Myocyte (in vitro differentiated cells): Measurements from ENCODE around the gene OCA2. TPM values are rescaled to one million over a fixed set of nuclear protein-coding genes. Genes with fewer than 3 reads are reported as not detected.
"Not testable (repeated sequence)": the region's sequence is repeated elsewhere in the genome, so short reads cannot be mapped to it uniquely, and the experiment has no call there.

Experiments
- DNase-seq: peaks from one replicate; pipeline ENCODE4 v3.0.0-alpha.2; 2012; ENCODE audit warnings: low read depth
- total RNA-seq: library from RNA; depleted of rRNA; stranded (reverse); fragments of >200 nt; gene quantifications from 2 replicates; pipeline ENCODE4 v1.2.3, GENCODE V29; 2014

OCA2 gene
- total RNA-seq, 1 donor from 2014 or later: not detected

- DNase-seq: no peak
Measured at GRCh38 chr15:27741226-27741860, 357.8 kb downstream of the OCA2 start.

GRCh38 chr15:27734785-27735495, 364.2 kb downstream of the OCA2 start:
- DNase-seq: no peak

GRCh38 chr15:27731776-27732175, 367.3 kb downstream of the OCA2 start:
- DNase-seq: no peak

- DNase-seq: no peak
Measured at GRCh38 chr15:27730868-27731267, 368.2 kb downstream of the OCA2 start.

- DNase-seq: no peak
Measured at GRCh38 chr15:27725731-27726130, 373.4 kb downstream of the OCA2 start.

GRCh38 chr15:27723821-27724220, 375.3 kb downstream of the OCA2 start:
- DNase-seq: no peak

GRCh38 chr15:27722102-27722501, 377.0 kb downstream of the OCA2 start:
- DNase-seq: no peak

- no peak for DNase-seq
Measured at GRCh38 chr15:27714675-27715074, 384.4 kb downstream of the OCA2 start.

- DNase-seq: not testable (repeated sequence)
Measured at GRCh38 chr15:27713850-27714249, 385.3 kb downstream of the OCA2 start.

GRCh38 chr15:27707257-27707656, 391.9 kb downstream of the OCA2 start:
- DNase-seq: no peak

GRCh38 chr15:27706300-27706699, 392.8 kb downstream of the OCA2 start:
- DNase-seq: no peak

- no peak for DNase-seq
Measured at GRCh38 chr15:27705056-27705455, 394.1 kb downstream of the OCA2 start.

Other genes starting within 250 kb of the OCA2 start
- gene HERC2, start 222.9 kb upstream of the OCA2 start, total RNA-seq: 39.1 and 44.1 TPM in 2 replicates